AG09309 (cell line): ENCODE data around the gene GALNT5.
"Not testable (repeated sequence)": the region's sequence is repeated elsewhere in the genome, so short reads cannot be mapped to it uniquely, and the experiment has no call there.

Experiments used
- DNase-seq: peaks from one replicate; pipeline ENCODE4 v3.0.0-alpha.2; 2010; ENCODE audit warnings: low read depth
- H3K4me3 ChIP-seq: 2 replicates; pipeline ENCODE4 v1.5.1; 2011; ENCODE audit warnings: mild to moderate bottlenecking, low read depth, low read length, moderate library complexity; ENCODE audit not compliant: control insufficient read depth
- TF ChIP-seq, protein P1 (sequence below): IDR thresholded peaks from 2 replicates; pipeline ENCODE4 v1.5.1; 2011; ENCODE audit warnings: mild to moderate bottlenecking, low read depth, low read length, inconsistent platforms; ENCODE audit not compliant: insufficient read depth, control insufficient read depth; ENCODE audit errors: missing control alignments

GALNT5 gene

GRCh38 chr2:157223624-157224205 is 33.8 kb upstream of the GALNT5 start:
- no peak for DNase-seq
- no peak overlapping the region for H3K4me3 ChIP-seq
- TF ChIP-seq, protein P1, sequence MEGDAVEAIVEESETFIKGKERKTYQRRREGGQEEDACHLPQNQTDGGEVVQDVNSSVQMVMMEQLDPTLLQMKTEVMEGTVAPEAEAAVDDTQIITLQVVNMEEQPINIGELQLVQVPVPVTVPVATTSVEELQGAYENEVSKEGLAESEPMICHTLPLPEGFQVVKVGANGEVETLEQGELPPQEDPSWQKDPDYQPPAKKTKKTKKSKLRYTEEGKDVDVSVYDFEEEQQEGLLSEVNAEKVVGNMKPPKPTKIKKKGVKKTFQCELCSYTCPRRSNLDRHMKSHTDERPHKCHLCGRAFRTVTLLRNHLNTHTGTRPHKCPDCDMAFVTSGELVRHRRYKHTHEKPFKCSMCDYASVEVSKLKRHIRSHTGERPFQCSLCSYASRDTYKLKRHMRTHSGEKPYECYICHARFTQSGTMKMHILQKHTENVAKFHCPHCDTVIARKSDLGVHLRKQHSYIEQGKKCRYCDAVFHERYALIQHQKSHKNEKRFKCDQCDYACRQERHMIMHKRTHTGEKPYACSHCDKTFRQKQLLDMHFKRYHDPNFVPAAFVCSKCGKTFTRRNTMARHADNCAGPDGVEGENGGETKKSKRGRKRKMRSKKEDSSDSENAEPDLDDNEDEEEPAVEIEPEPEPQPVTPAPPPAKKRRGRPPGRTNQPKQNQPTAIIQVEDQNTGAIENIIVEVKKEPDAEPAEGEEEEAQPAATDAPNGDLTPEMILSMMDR, result no peak

DNA sequence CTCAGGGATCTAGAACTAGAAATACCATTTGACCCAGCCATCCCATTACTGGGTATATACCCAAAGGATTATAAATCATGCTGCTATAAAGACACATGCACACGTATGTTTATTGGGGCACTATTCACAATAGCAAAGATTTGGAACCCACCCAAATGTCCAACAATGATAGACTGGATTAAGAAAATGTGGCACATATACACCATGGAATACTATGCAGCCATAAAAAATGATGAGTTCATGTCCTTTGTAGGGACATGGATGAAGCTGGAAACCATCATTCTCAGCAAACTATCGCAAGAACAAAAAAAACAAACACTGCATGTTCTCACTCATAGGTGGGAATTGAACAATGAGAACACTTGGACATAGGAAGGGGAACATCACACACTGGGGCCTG is 33.1 kb upstream of the GALNT5 start:
- H3K4me3 ChIP-seq, DNase-seq: not testable (repeated sequence)

GRCh38 chr2:157227592-157227991 is 29.9 kb upstream of the GALNT5 start:
- no peak for DNase-seq
- TF ChIP-seq, protein P1, result no peak

DNA sequence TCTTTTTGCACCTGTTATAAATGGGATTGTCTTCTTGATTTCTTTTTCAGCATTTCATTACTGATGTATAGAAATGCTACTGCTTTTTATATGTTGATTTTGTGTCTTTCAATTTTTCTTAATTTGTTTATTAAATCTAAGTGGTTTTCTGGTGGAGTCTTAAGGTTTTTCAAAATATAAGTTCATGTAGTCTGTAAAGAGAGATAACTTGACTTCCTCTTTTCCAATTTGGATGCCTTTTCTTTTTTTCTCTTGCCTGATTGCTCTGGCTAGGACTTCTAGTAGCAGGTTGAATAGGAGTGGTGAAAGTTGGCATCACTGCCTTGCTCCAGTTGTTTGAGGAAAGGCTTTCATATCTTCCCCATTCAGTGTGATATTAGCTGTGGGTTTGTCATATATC is 28.6 kb upstream of the GALNT5 start:
- H3K4me3 ChIP-seq, result no peak overlapping the region
- DNase-seq, result no peak
- TF ChIP-seq, protein P1, result no peak

More at GRCh38 chr2:157227592-157227991, 29.9 kb upstream of the GALNT5 start:
- H3K4me3 ChIP-seq, result no peak overlapping the region

DNA sequence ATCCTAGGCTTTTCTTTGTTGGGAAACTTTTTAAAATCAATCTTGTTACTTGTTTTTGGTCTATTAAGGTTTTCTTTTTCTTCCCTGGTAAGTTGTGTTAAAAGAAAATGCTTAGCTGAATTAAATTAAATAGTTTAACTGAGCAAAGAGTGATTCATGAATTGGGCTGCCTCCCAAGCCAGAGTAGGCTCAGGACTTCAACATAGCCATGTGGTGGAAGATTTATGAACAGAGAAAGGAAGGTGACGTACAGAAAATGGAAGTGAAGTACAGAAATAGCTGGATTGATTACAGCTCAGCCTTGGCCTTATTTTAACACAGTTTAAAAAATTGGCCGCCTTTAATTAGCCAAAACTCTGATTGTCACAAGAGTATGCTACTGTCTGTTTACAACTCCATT is 27.9 kb upstream of the GALNT5 start:
- H3K4me3 ChIP-seq, result no peak overlapping the region
- peak; percentile 71 for DNase-seq
- TF ChIP-seq, protein P1, result no peak

DNA sequence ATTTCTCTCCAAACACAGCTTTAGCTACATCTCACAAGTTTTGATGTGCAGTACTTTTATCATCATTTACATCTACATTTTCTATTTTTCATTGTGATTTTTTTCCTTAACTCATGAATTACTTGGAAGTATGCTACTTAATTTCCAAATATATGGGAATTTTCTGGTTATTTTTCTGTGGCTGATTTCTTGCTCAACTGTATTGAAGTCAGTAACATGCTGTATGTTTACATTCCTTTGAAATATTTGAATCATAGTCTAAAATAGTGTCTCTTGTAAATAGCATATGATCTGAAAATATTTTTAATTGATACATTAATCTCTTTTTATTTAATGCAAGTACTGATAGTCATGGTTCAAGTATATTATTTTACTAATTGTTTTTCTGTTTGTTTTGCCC is 26.0 kb upstream of the GALNT5 start:
- no peak for DNase-seq
- H3K4me3 ChIP-seq, result no peak overlapping the region
- TF ChIP-seq, protein P1, result no peak

DNA sequence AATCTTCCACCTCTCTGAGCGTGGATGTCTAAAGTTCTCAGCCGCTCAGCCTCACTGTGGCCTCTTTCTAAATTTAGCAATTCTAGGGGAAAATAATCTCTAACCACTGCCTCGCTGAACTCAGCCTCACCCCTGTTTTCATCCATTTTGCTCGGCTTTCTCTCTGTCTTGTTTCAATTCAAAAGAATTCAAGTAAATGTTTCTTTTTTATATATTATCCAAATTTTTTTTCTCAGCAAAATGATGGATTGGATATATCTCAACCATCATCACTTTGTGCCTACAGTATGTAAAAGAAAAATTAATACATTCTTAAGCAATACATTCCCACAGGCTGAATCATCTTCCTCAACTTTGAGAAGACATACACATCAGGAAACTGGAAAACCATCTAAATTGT is 24.0 kb upstream of the GALNT5 start:
- DNase-seq, result no peak

More for the DNA sequence above, 24.0 kb upstream of the GALNT5 start:
- no peak overlapping the region for H3K4me3 ChIP-seq
- TF ChIP-seq, protein P1, result no peak
